Measurements from ENCODE around the gene DHRSX.
"Not testable (repeated sequence)": the region's sequence is repeated elsewhere in the genome, so short reads cannot be mapped to it uniquely, and the experiment has no call there.

The DHRSX gene

GRCh38 chrX:2474280-2474962 is 26.4 kb downstream of the DHRSX start:
- no peak for DNase-seq

DNA sequence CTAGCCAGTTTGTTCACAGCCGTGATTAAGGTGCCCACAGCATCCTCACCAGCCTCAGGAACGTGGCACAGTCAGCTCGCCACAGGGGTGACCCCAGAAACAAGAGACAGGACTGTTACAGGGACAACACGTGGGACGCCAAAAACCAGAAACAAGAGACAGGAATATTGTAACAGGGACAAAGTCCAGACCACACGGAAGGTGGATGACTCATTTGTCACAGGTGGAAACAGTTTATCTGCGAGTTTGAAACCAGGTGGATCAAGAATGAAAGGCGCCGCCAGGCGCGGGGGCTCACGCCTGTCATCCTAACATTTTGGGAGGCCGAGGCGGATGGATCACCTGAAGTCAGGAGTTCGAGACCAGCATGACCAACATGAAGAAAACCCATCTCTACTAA is 27.7 kb downstream of the DHRSX start:
- not testable (repeated sequence) for DNase-seq

DNA sequence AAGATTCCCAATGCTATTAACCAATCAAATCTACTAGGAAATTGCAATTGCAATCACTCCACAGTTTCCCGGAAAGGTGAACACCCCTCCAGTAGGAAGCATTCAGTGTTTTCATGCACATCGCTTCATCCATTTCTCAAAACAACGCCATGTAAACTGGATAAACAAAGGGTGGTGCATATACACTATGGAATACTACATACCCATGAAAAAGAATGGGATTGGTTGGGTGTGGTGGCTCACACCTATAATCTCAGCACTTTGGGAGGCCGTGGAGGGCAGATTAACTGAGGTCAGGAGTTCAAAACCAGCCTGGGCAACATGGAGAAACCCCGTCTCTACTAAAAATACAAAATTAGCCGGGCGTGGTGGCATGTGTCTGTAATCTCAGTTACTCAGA is 29.1 kb downstream of the DHRSX start:
- DNase-seq: no peak

GRCh38 chrX:2471126-2471525 is 29.6 kb downstream of the DHRSX start:
- not testable (repeated sequence) for DNase-seq

DNA sequence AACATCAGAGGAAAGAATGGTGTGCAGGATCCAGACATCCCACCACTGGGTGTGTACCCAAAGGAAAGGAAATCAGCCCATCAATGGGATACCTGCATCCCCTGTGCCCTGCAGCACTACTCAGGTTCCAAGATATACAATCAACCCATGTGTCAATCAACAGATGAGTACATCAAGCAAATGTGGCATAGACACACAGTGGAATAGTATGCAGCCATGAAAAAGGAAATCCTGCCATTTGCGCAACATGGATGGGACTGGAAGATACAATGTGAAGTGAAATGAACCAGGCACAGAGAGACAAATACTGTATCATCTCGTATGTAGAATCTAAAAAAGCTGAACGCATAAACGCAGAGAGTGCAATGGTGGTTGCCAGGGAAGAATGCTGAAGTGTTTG is 30.9 kb downstream of the DHRSX start:
- DNase-seq: not testable (repeated sequence)

- DNase-seq: no peak
Observed at GRCh38 chrX:2469196-2469685, 31.5 kb downstream of the DHRSX start.

DNA sequence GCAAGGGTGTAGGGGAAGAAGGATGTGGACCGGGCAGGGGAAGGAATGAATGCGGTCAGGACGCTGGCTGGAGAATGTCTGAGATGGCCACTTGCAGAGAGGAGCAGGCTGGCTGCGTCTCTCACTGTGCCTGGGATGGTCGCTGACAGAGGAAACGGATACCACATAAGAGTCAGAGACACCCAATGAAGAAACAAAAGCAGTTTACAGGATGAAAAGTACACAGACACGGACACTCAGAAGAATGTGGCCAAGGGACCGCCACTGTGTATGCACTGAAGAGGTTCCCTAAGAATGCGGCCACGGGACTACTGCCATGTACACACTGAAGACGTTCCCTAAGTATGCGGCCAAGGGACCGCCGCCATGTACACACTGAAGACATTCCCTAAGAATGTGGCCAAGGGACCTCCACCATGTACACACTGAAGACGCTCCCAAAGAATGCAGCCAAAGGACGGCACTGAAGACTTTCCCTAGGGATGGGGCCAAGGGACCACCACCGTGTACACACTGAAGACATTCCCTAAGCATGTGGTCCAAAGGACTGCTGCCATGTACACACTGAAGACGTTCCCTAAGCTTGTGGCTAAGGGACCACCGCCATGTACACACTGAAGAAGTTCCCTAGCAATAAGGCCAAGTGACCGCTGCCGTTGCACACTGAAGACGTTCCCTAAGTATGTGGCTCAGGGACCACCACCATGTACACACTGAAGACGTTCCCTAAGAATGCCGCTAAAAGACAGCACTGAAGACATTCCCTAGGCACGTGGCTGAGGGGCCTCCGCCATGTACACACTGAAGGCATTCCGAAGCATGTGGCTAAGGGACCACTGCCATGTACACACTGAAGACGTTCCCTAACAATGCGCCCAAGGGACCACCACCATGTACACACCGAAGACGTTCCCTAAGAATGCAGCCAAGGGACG is 32.2 kb downstream of the DHRSX start:
- DNase-seq: no peak

DNA sequence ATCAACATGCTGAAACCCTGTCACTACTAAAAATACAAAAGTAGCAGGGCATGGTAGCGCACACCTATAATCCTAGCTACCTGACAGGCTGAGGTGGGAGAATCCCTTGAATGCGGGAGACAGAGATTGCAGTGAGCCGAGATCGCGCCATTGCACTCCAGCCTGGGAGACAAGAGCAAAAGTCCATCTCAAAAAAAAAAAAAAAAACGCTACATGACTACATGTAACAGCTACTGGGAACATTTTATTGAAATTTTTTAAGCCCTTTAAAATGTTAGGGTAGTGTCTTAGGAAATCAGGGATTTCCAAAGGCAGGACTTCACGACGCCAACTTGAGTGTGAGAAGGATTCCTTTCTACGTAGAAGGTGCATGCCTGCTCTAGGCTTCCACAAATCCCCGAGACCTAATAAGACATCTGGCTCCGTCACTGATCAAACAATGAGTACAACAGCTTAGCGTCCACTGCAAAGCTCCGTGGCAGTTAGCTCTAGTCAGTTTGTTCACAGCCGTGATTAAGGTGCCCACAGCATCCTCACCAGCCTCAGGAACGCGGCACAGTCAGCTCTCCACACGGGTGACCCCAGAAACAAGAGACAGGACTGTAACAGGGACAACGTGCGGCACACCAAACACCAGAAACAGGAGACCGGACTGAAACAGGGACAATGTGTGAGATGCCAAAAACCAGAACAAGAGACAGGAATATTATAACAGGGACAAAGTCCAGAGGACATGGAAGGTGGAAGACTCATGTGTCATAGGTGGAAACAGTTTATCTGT is 33.7 kb downstream of the DHRSX start:
- no peak for DNase-seq

- no peak for DNase-seq
Observed at GRCh38 chrX:2464677-2465166, 36.1 kb downstream of the DHRSX start.

GRCh38 chrX:2463973-2464676 is 36.7 kb downstream of the DHRSX start:
- DNase-seq: no peak

GRCh38 chrX:2463481-2463880 is 37.3 kb downstream of the DHRSX start:
- DNase-seq: not testable (repeated sequence)

GRCh38 chrX:2462780-2463179 is 38.0 kb downstream of the DHRSX start:
- no peak for DNase-seq

GRCh38 chrX:2462074-2462473 is 38.7 kb downstream of the DHRSX start:
- DNase-seq: no peak

GRCh38 chrX:2461711-2462016 is 39.1 kb downstream of the DHRSX start:
- no peak for DNase-seq

- DNase-seq: not testable (repeated sequence)
Observed at GRCh38 chrX:2460821-2461710, 39.7 kb downstream of the DHRSX start.

DNA sequence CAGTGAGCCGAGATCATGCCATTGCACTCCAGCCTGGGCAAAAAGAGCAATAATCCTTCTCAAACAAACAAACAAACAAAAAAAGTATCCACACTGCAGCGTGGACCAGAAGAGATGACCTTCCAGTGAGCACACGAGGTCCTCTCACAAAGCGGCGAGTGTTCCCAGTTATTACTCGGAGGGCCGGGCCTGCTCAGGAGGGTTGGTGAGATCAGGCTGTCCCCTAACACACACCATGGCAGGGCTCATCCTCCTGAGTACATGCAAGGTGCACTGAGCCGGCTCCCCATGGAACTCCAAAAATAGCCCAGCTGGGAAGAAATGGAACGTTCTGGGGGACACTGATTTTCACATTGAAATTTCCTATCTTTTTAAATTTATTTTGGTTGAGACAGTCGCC is 40.7 kb downstream of the DHRSX start:
- not testable (repeated sequence) for DNase-seq

DNA sequence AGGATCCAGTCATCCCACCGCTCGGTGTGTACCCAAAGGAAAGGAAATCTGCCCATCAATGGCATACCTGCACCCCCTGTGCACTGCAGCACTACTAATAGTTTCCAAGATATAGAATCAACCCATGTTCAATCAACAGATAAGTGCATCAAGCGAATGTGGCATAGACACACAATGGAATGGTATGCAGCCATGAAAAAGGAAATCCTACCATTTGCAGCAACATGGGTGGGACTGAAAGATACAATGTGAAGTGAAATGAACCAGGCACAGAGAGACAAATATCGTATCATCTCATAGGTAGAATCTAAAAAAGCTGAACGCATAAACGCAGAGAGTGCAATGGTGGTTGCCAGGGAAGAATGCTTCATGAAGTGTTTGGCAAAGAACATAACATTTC is 42.5 kb downstream of the DHRSX start:
- DNase-seq: no peak

- DNase-seq: no peak
Observed at GRCh38 chrX:2457289-2458133, 43.3 kb downstream of the DHRSX start.

GRCh38 chrX:2456091-2456490 is 44.7 kb downstream of the DHRSX start:
- not testable (repeated sequence) for DNase-seq

GRCh38 chrX:2454620-2455019 is 46.2 kb downstream of the DHRSX start:
- DNase-seq: not testable (repeated sequence)
